ENCODE results near the gene RPL27.

RPL27 gene

DNA sequence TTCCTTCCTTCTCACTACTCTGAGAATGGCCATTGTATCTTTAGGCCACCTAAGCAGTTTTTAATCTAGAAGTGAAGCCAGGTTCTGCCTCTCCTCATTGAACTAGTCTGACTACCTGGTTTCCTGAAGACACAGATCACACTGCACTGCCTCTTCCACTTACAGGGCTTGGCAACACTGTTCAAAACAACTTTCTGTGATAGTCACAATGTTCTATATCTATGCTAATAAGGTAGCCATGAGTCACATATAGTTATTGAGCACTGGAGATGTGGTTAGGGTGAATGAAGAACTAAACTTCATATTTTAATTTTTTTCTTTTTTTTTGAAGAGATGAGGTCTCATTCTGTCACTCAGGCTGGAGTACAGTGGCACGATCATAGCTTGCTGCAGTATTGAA, 53.8 kb downstream of the RPL27 start:
- DNase-seq (ENCODE audit: low read depth) = no peak
